ENCODE data around the gene QKI.

DNA sequence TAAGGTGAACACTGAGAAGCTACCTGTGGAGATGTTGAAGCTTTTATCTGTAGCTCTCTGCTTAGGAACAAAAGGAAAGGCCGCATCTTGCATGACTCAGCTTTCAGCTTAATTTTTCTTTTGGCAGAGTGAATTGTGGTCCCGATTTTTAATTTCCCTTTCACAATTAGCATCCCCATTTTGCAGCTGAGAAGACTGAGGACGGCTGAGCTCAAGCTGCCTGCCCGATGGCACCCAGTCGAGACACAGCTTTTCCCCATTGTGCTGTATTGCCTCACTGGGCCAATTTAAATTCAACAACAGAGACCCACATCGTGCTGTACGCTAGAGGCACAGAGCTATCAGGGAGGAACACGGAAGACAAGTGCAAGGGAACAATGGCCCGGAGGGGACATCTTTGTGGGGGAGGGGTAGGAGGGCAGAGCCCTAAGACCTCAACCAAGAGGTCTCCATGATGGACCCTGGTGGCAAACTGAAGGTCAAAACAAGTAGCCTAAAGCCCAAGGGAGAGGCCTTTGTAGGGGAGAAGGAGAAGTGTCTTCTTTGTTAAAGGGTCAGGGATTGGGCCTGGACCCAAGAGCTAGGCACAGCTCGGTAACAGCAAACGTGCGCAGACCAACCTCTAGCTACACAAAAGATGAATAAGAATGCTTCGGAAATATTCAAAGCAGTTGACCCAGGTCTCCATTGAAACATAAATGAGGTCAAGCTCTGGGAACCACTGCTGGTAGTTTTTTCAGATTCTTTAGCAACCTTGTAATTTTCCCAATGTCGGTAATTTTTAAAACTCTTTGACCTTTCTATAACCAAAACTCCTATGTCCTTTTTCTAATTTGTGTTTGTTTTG, 13.3 kb upstream of the QKI start:
- TF ChIP-seq, protein P1, sequence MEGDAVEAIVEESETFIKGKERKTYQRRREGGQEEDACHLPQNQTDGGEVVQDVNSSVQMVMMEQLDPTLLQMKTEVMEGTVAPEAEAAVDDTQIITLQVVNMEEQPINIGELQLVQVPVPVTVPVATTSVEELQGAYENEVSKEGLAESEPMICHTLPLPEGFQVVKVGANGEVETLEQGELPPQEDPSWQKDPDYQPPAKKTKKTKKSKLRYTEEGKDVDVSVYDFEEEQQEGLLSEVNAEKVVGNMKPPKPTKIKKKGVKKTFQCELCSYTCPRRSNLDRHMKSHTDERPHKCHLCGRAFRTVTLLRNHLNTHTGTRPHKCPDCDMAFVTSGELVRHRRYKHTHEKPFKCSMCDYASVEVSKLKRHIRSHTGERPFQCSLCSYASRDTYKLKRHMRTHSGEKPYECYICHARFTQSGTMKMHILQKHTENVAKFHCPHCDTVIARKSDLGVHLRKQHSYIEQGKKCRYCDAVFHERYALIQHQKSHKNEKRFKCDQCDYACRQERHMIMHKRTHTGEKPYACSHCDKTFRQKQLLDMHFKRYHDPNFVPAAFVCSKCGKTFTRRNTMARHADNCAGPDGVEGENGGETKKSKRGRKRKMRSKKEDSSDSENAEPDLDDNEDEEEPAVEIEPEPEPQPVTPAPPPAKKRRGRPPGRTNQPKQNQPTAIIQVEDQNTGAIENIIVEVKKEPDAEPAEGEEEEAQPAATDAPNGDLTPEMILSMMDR (IDR thresholded peaks at IDR 0.05) = no peak
- TF ChIP-seq POLR2A (IDR thresholded peaks at IDR 0.05) (no peak), EP300 (IDR thresholded peaks at IDR 0.05) (no peak)

Measured in ovary (tissue), 3 donors.